ENCODE data around the gene RICTOR.

The RICTOR gene

DNA sequence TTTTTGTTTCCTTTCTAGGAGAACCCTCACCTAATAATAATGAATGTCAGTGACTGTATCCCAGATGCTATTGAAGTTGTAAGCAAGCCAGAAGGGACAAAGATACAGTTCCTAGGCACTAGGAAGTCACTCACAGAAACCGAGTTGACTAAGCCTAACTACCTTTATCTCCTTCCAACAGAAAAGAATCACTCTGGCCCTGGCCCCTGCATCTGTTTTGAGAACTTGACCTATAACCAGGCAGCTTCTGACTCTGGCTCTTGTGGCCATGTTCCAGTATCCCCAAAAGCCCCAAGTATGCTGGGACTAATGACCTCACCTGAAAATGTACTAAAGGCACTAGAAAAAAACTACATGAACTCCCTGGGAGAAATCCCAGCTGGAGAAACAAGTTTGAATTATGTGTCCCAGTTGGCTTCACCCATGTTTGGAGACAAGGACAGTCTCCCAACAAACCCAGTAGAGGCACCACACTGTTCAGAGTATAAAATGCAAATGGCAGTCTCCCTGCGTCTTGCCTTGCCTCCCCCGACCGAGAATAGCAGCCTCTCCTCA lies 141.3 kb downstream of the RICTOR start:
- FAIRE-seq = no peak

- no peak for FAIRE-seq
Measured at GRCh38 chr5:38931731-38932130, 142.5 kb downstream of the RICTOR start.

DNA sequence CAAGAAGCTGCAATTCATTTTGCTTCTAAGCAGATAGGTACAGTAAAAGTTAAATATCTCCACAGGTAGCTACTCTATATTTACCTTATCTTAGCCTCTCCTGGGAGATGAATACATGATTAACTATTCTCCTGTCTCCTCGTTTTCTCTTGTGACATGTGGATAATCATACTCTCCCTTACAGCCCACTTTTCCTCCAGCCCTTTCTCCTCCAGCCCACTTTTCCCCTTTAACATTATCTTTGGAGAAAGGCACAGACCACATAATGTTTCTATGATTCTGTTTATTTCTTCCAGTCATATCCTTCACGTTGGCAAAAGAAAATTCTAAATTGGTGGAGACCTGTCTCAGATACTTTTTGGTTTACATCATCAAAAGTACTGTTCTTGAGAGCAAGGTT lies 144.4 kb downstream of the RICTOR start:
- FAIRE-seq = no peak

DNA sequence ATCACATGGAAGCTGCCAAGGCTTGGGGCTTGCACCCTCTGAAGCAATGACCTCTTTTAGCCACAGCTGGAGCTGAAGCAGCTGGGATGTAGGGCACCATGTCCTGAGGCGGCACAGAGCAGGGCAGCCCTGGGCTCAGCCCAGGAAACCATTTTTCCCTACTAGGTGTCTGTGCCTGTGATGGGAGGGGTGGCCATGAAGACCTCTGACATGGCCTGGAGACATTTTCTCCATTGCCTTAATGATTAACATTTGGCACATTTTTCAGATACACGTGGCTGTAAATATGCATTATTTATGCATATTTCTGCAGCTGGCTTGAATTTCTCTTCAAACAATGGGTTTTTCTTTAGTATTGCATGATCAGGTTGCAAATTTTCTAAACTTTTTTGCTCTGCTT lies 146.7 kb downstream of the RICTOR start:
- FAIRE-seq = no peak

DNA sequence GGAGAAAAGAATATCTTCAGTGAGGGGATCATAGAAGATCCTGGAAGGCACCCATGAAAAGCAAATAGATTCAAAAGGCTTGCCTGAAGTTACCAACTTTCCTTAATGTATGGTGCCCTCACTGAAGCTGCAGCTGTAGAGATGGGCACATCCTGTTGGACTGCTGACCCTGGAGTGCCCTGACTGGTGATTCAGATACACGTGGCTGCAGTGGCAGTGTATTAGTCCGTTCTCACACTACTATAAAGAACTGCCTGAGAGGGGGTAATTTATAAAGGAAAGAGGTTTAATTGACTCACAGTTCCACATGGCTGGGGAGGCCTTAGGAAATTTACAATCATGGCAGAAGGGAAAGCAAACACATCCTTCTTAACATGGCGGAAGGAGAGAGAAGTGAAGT lies 148.1 kb downstream of the RICTOR start:
- no peak for FAIRE-seq

GRCh38 chr5:38925154-38925925 lies 148.9 kb downstream of the RICTOR start:
- no peak for FAIRE-seq

GRCh38 chr5:38923661-38924451 lies 150.3 kb downstream of the RICTOR start:
- FAIRE-seq = no peak

DNA sequence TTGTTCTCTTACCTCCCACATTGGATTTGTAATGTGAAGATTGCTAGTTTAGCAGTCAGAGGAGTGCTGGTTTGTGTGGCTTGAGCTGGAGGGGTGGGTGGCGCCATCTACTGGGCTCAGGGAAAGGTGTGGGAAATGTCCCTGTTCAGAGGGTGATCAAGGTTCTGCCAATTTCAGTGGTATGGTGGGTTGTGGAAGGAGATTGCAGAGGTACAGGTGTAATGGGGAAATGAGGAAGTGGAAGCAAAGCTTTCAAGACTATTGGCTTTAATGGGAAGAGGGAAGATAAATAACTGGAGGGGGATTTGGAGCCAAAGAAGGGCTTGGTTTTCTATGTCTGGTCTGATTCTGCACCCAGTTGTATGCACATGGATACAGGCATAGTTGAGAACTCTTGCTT lies 152.0 kb downstream of the RICTOR start:
- FAIRE-seq = no peak

- FAIRE-seq = no peak
Measured at GRCh38 chr5:38921174-38921573, 153.0 kb downstream of the RICTOR start.

- no peak for FAIRE-seq
Measured at GRCh38 chr5:38916802-38917201, 157.4 kb downstream of the RICTOR start.

GRCh38 chr5:38913714-38914113 lies 160.5 kb downstream of the RICTOR start:
- FAIRE-seq = no peak

- no peak for FAIRE-seq
Measured at GRCh38 chr5:38911933-38912332, 162.3 kb downstream of the RICTOR start.

- no peak for FAIRE-seq
Measured at GRCh38 chr5:38906503-38906902, 167.7 kb downstream of the RICTOR start.

DNA sequence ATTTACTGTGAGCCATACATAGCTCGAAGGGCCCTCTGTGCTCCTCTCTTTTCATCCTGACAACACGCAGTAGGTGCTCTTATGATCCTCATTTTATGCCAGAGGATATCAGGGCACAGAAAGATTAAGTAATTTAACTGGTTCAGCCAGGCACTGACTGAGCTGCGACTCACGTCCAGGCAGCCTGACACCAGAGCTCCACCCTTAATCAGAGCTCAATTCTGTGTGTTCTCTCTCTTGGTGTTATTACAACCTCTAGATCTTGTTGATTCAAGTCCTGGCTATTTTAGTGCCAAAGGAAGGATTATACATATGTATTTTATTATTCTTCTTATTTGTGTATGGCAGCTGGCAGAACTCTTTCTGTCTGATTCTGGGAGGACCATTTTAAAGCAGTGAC lies 168.7 kb downstream of the RICTOR start:
- no peak for FAIRE-seq

GRCh38 chr5:38899936-38900335 lies 174.3 kb downstream of the RICTOR start:
- no peak for FAIRE-seq

GRCh38 chr5:38896760-38897159 lies 177.4 kb downstream of the RICTOR start:
- FAIRE-seq = no peak

DNA sequence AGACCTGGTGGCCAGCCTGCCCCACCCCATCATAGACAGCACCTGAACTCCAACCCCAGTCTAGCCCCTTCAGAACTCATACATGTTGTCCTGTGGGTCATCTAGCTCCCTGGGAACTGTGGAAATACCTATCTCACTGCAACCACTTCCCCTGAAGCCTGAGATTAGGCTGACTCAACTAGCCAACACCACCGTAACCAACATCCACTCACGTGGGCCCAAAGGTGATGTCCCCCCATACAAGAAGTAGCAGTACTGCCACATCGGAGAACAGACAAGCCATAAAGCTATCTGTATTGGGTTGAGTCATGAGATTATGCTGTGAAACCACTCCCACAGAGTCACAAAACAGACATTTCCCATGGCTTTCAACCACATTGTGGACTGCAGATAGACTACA lies 181.8 kb downstream of the RICTOR start:
- FAIRE-seq = no peak

GRCh38 chr5:38891563-38891962 lies 182.6 kb downstream of the RICTOR start:
- FAIRE-seq = no peak

DNA sequence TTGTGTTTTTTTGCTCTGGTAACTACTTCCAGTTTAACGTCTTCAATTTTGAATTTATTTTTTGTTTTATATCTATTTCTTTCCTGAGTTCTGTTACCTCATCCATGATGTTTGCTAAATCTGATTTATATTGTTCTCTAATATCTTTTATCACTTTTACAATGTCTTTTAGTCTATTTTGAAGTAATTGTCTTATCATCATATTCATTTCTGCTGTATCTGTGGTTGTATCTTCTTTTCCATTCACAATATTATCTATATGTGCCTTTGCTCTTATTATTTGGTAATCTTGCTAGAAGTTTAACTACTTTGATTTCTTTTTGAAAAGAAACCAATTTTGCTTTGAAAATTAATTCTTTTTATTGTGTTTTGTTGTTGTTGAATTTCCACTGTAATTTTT lies 184.8 kb downstream of the RICTOR start:
- no peak for FAIRE-seq

DNA sequence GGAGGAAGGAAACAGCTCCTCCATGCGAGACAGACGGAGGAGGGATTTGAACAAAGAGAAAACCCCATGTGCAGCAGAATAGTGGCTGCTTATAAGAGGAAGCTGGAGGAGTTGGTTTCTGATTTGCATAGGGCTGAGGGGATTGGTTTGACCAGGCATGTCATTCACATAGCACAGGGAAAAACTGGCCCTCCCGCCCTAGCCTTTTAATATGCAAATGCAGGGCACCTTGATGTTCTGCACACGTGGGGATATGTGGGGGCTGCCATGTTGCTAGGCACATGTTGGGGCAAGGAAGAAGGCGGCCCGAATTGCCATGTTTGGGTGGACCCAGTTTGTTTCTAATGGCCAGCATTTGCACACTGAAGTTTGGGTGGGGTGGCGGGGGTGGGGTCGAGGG lies 186.2 kb downstream of the RICTOR start:
- FAIRE-seq = no peak

Measured in TTC549 (cell line).